PC-3 (cell line): ENCODE measurements around the gene FAM131A.

Experiments used
- CTCF ChIP-seq: fragments of 300-600 bp; sonication (generic); conservative IDR thresholded peaks from 2 replicates; pipeline ENCODE4 v1.5.1; 2017; ENCODE audit warnings: antibody characterized with exemption, low read depth, mild to moderate bottlenecking, low read length
- EZH2 ChIP-seq: fragments of 300-600 bp; sonication (generic); IDR thresholded peaks from one replicate; pipeline ENCODE4 v1.6.1; 2017; ENCODE audit warnings: antibody characterized with exemption, mild to moderate bottlenecking, low read length; ENCODE audit not compliant: unreplicated experiment
- EZH2phosphoT487 ChIP-seq: fragments of 300-600 bp; sonication (generic); IDR thresholded peaks from 2 replicates; pipeline ENCODE4 v1.6.1; 2018; ENCODE audit warnings: mild to moderate bottlenecking, antibody characterized with exemption, low read length, borderline replicate concordance

- TF ChIP-seq CTCF (no peak), EZH2phosphoT487 (no peak), EZH2 (no peak)
Measured at GRCh38 chr3:184335661-184336546, 1.5 kb upstream of the FAM131A start.
